HEK293T (cell line): ENCODE results near the gene MITF.

Source experiments
- CTCF ChIA-PET: fragments of 350-600 bp; formaldehyde crosslinking; extraction: SDS; loops from one replicate; lab custom pipeline; 2021; ENCODE audit warnings: antibody characterized with exemption, inconsistent platforms; lab: Yijun Ruan, JAX
- POLR2A ChIA-PET: fragments of 350-600 bp; formaldehyde crosslinking; extraction: SDS; loops from one replicate; lab custom pipeline; 2020; ENCODE audit warnings: antibody characterized with exemption, inconsistent platforms; lab: Yijun Ruan, JAX
- DNase-seq: peaks from one replicate; pipeline ENCODE4 v3.0.0; 2012; ENCODE audit warnings: mixed read lengths; ENCODE audit errors: extremely low spot score
- ARNT ChIP-seq: fragments of 450-650 bp; IDR thresholded peaks from 2 replicates; pipeline ENCODE4 v1.6.1; 2017; ENCODE audit warnings: mild to moderate bottlenecking
- BHLHE40 ChIP-seq: fragments of 450-650 bp; IDR thresholded peaks from 2 replicates; pipeline ENCODE4 v1.6.1; 2016; ENCODE audit warnings: mild to moderate bottlenecking, moderate library complexity, borderline replicate concordance
- CTBP1 ChIP-seq: fragments of 450-650 bp; IDR thresholded peaks from 2 replicates; pipeline ENCODE4 v1.6.1; 2016; ENCODE audit warnings: borderline replicate concordance
- ELF4 ChIP-seq: fragments of 450-650 bp; IDR thresholded peaks from 2 replicates; pipeline ENCODE4 v1.6.1; 2017; ENCODE audit warnings: antibody characterized with exemption
- FOXA1 ChIP-seq: fragments of 450-650 bp; IDR thresholded peaks from 2 replicates; pipeline ENCODE4 v1.6.1; 2016; ENCODE audit warnings: mild to moderate bottlenecking
- FOXK2 ChIP-seq: fragments of 450-650 bp; IDR thresholded peaks from 2 replicates; pipeline ENCODE4 v1.6.1; 2016; ENCODE audit warnings: mild to moderate bottlenecking
- FOXM1 ChIP-seq: fragments of 450-650 bp; IDR thresholded peaks from 2 replicates; pipeline ENCODE4 v1.6.1; 2017; ENCODE audit warnings: mild to moderate bottlenecking, borderline replicate concordance
- HDGF ChIP-seq: fragments of 450-650 bp; IDR thresholded peaks from 2 replicates; pipeline ENCODE4 v1.6.1; 2017; ENCODE audit warnings: antibody characterized with exemption, borderline replicate concordance
- L3MBTL2 ChIP-seq: fragments of 450-650 bp; conservative IDR thresholded peaks from 2 replicates; pipeline ENCODE4 v1.6.1; 2016; ENCODE audit warnings: mild to moderate bottlenecking
- LEF1 ChIP-seq: fragments of 450-650 bp; IDR thresholded peaks from 2 replicates; pipeline ENCODE4 v1.6.1; 2017; ENCODE audit warnings: mild to moderate bottlenecking, borderline replicate concordance
- NFRKB ChIP-seq: fragments of 450-650 bp; IDR thresholded peaks from 2 replicates; pipeline ENCODE4 v1.6.1; 2016; ENCODE audit warnings: mild to moderate bottlenecking, moderate library complexity
- PKNOX1 ChIP-seq: fragments of 450-650 bp; IDR thresholded peaks from 2 replicates; pipeline ENCODE4 v1.6.1; 2016
- SP1 ChIP-seq: fragments of 450-650 bp; IDR thresholded peaks from 2 replicates; pipeline ENCODE4 v1.6.1; 2017
- SUZ12 ChIP-seq: fragments of 450-650 bp; IDR thresholded peaks from 2 replicates; pipeline ENCODE4 v1.6.1; 2016; ENCODE audit warnings: mild to moderate bottlenecking
- TARDBP ChIP-seq: fragments of 450-650 bp; IDR thresholded peaks from 2 replicates; pipeline ENCODE4 v1.6.1; 2016
- ZNF384 ChIP-seq: fragments of 450-650 bp; IDR thresholded peaks from 2 replicates; pipeline ENCODE4 v1.6.1; 2016

MITF gene

DNA sequence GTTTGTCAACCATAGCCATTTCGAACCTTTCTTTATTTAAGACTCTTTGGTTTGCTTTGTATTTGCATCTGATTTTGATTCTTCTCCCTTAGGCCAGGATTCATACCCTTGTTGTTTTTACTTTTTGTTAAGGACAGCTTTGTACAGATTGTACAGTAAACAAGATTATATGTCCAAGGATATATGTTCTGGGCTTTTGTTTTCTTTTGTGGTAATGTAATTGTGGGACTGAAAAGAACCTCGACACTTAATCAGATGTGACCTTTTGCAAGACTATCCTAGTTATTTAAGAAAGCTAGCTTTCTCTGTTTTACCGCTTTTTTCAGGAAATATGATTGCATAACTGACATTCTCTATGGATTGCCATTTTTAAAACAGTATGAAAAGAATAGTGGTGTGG lies 193.2 kb downstream of the MITF start:
- DNase-seq: no peak
- CTCF ChIA-PET: no interaction called here
- POLR2A ChIA-PET: no interaction called here
- TF ChIP-seq FOXK2: no peak
- TF ChIP-seq LEF1: no peak
- no peak for TF ChIP-seq SP1
- TF ChIP-seq ARNT: no peak
- TF ChIP-seq FOXM1: no peak
- no peak for TF ChIP-seq CTBP1
- no peak for TF ChIP-seq NFRKB

- TF ChIP-seq FOXA1: no peak
- TF ChIP-seq FOXM1: no peak
- no peak for TF ChIP-seq SUZ12
- TF ChIP-seq ARNT: no peak
- TF ChIP-seq ZNF384: no peak
- no peak for TF ChIP-seq TARDBP
- TF ChIP-seq LEF1: no peak
- no peak for TF ChIP-seq HDGF
- no peak for TF ChIP-seq ELF4
- TF ChIP-seq SP1: no peak
- no peak for TF ChIP-seq NFRKB
- no peak for TF ChIP-seq BHLHE40
- TF ChIP-seq FOXK2: no peak
- POLR2A ChIA-PET: no interaction called here
- CTCF ChIA-PET: no interaction called here
- DNase-seq: no peak
Observed at GRCh38 chr3:69934398-69934797, 195.1 kb downstream of the MITF start.

- ChIA-PET CTCF (no interaction called here), POLR2A (no interaction called here)
- no peak for TF ChIP-seq FOXM1
- no peak for TF ChIP-seq TARDBP
- no peak for TF ChIP-seq CTBP1
- TF ChIP-seq PKNOX1: no peak
- no peak for TF ChIP-seq L3MBTL2
- TF ChIP-seq LEF1: no peak
- no peak for TF ChIP-seq ZNF384
- no peak for TF ChIP-seq BHLHE40
- TF ChIP-seq FOXK2: no peak
- no peak for TF ChIP-seq ARNT
- TF ChIP-seq NFRKB: no peak
- no peak for TF ChIP-seq ELF4
- no peak for TF ChIP-seq SUZ12
- no peak for TF ChIP-seq HDGF
- TF ChIP-seq FOXA1: no peak
- TF ChIP-seq SP1: no peak
- DNase-seq: no peak
Observed at GRCh38 chr3:69936266-69936665, 197.0 kb downstream of the MITF start.

GRCh38 chr3:69938061-69938460 lies 198.8 kb downstream of the MITF start:
- POLR2A ChIA-PET: no interaction called here
- no peak for DNase-seq
- TF ChIP-seq FOXA1 (no peak), L3MBTL2 (no peak), FOXM1 (no peak), CTBP1 (no peak), ELF4 (no peak), HDGF (no peak), FOXK2 (no peak), TARDBP (no peak), SUZ12 (no peak), LEF1 (no peak)
- CTCF ChIA-PET: no interaction called here

GRCh38 chr3:69938931-69939330 lies 199.7 kb downstream of the MITF start:
- no peak for DNase-seq
- ChIA-PET POLR2A (no interaction called here), CTCF (no interaction called here)
- TF ChIP-seq TARDBP (no peak), BHLHE40 (no peak), LEF1 (no peak), CTBP1 (no peak), FOXA1 (no peak), FOXM1 (no peak)

GRCh38 chr3:69941037-69941436 lies 201.8 kb downstream of the MITF start:
- TF ChIP-seq ZNF384: no peak
- TF ChIP-seq SP1: no peak
- no peak for TF ChIP-seq PKNOX1
- TF ChIP-seq ARNT: no peak
- no peak for TF ChIP-seq TARDBP
- TF ChIP-seq NFRKB: no peak
- no peak for TF ChIP-seq SUZ12
- TF ChIP-seq ELF4: no peak
- TF ChIP-seq FOXK2: no peak
- no peak for TF ChIP-seq L3MBTL2
- no peak for TF ChIP-seq CTBP1
- no peak for TF ChIP-seq FOXM1
- TF ChIP-seq LEF1: no peak
- no peak for TF ChIP-seq FOXA1
- no peak for TF ChIP-seq HDGF
- TF ChIP-seq BHLHE40: no peak
- ChIA-PET POLR2A (no interaction called here), CTCF (no interaction called here)
- no peak for DNase-seq
